Glomerular visceral epithelial cell (primary cell): ENCODE measurements around the gene TMEM225B.
A peak's percentile ranks its signal among the peaks of the same experiment; 100 is the strongest.
"Not testable (repeated sequence)": the region's sequence is repeated elsewhere in the genome, so short reads cannot be mapped to it uniquely, and the experiment has no call there.

Source experiments
- DNase-seq: peaks from one replicate; pipeline ENCODE4 v3.0.0-alpha.2; 2016; ENCODE audit errors: extremely low spot score

TMEM225B gene

GRCh38 chr7:99597762-99598501, at the start of gene TMEM225B:
TMEM225B (plus strand) TSS chr7:99598267; CDS start chr7:99604389, 6,122 bp downstream.
- no peak for DNase-seq

GRCh38 chr7:99549545-99549944, 48.5 kb upstream of the TMEM225B start:
- DNase-seq: not testable (repeated sequence)

GRCh38 chr7:99551334-99551733, 46.7 kb upstream of the TMEM225B start:
- no peak for DNase-seq

GRCh38 chr7:99551767-99552463, 46.2 kb upstream of the TMEM225B start, which contains the start of gene FAM200A:
FAM200A (minus strand) TSS chr7:99552114; CDS start chr7:99548407, 3,707 bp downstream.
- DNase-seq: peak; percentile 80

- DNase-seq: no peak
These were observed 45.0 kb upstream of the TMEM225B start for GRCh38 chr7:99553039-99553438.

- DNase-seq: no peak
These were observed 43.1 kb upstream of the TMEM225B start for GRCh38 chr7:99554939-99555338.

- no peak for DNase-seq
These were observed 40.9 kb upstream of the TMEM225B start for GRCh38 chr7:99557196-99557607.

- DNase-seq: no peak
These were observed 40.1 kb upstream of the TMEM225B start for GRCh38 chr7:99557940-99558305.

GRCh38 chr7:99558306-99559174, 39.5 kb upstream of the TMEM225B start, which contains the start of gene ZNF655:
ZNF655 (plus strand) TSS chr7:99558642; CDS start chr7:99560560, 1,918 bp downstream.
- peak; percentile 80 for DNase-seq

GRCh38 chr7:99559175-99559915, 38.7 kb upstream of the TMEM225B start:
- peak; percentile 31 for DNase-seq

GRCh38 chr7:99560834-99561736, 37.0 kb upstream of the TMEM225B start:
- no peak for DNase-seq

- DNase-seq: no peak
These were observed 36.4 kb upstream of the TMEM225B start for GRCh38 chr7:99561737-99562051.

- no peak for DNase-seq
These were observed 35.8 kb upstream of the TMEM225B start for GRCh38 chr7:99562114-99562784.

GRCh38 chr7:99562832-99563231, 35.2 kb upstream of the TMEM225B start:
- peak; percentile 95 for DNase-seq

GRCh38 chr7:99563650-99564049, 34.4 kb upstream of the TMEM225B start:
- peak; percentile 74 for DNase-seq

- DNase-seq: not testable (repeated sequence)
These were observed 29.3 kb upstream of the TMEM225B start for GRCh38 chr7:99568770-99569169.

- DNase-seq: no peak
These were observed 26.3 kb upstream of the TMEM225B start for GRCh38 chr7:99571768-99572167.

- no peak for DNase-seq
These were observed 24.8 kb upstream of the TMEM225B start for GRCh38 chr7:99573257-99573656.

- no peak for DNase-seq
These were observed 21.8 kb upstream of the TMEM225B start for GRCh38 chr7:99576251-99576650.
